Pancreas (tissue), 10 donors: ENCODE measurements around the gene GPR161. TPM values are rescaled to one million over a fixed set of nuclear protein-coding genes. Genes with fewer than 3 reads are reported as not detected.

Source experiments
- ATAC-seq, 4 donors: fragments of 200-7000 bp; cut with Tn5 transposase; one replicate each; pipeline versions ENCODE4 v1.8.0 to v1.9.1; 2020; ENCODE audit warnings: mild to moderate bottlenecking in 4 of 4, moderate library complexity in 4 of 4
- DNase-seq, 6 donors: peaks; one replicate each; pipeline ENCODE4 v3.0.0-alpha.2; 2020
- FAIRE-seq: peaks from 2 replicates; lab custom pipeline; 2012; peaks lifted over from hg19 to GRCh38; lab: Jason Lieb, UNC
- H3K27ac ChIP-seq, 4 donors: fragments of 200-600 bp; sonication (generic); 1 replicate in 3 of 4; 2 replicates in 1 of 4; pipeline versions ENCODE4 v1.5.0 to v1.8.0; 2020
- H3K27me3 ChIP-seq, 4 donors: fragments of 200-600 bp; one replicate each; pipeline ENCODE4 v1.8.0; 2021
- H3K36me3 ChIP-seq, 3 donors: fragments of 200-600 bp; sonication (generic) in 1 of 3; one replicate each; pipeline versions ENCODE4 v1.5.0 to v1.8.0; 2020 to 2021
- H3K4me1 ChIP-seq, 3 donors: fragments of 200-600 bp; one replicate each; pipeline ENCODE4 v1.8.0; 2021
- H3K4me3 ChIP-seq, 4 donors: fragments of 200-600 bp; sonication (generic) in 2 of 4; one replicate each; pipeline versions ENCODE4 v1.5.0 to v1.8.0; 2020 to 2021
- H3K9me3 ChIP-seq, 4 donors: fragments of 200-600 bp; one replicate each; pipeline ENCODE4 v1.8.0; 2021
- CTCF ChIP-seq, 4 donors: fragments of 200-600 bp; sonication (generic) in 3 of 4; IDR thresholded peaks; one replicate each; pipeline versions ENCODE4 v1.5.0 to v1.8.0; 2021; ENCODE audit warnings: antibody characterized with exemption in 4 of 4
- WGBS, 2 donors: extraction: QIAGEN DNeasy Blood & Tissue Kit; methylation state at CpG; one replicate each; pipeline ENCODE4 v1.1.7; 2013; 5-methylcytosine and 5-hydroxymethylcytosine counted together
- intact Hi-C, 3 donors: fragments of 100-400 bp; cut with DNase I; formaldehyde crosslinking; loops; one replicate each; pipeline versions ENCODE4 v1.11.1 to v1.14.2; 2022
- polyA plus RNA-seq, 2 donors: library from polyadenylated mRNA; stranded (reverse); fragments of 200-250 nt; gene quantifications; one replicate each; pipeline ENCODE4 v1.2.3, GENCODE V29; 2013
- total RNA-seq, 6 donors: library from RNA; stranded (reverse); fragmentation: NEBNext Ultra II Directional in 4 of 6; extraction: Animal tissue kit (Norgen Biotek cat#: 25700) in 4 of 6; gene quantifications; one replicate each; pipeline versions ENCODE4 v1.2.1 to v1.2.4, GENCODE V29; 2021 to 2023
- donor health status: healthy with polysubstance abuse.
- donor health status: DM: no; HTN: no; CAD: no; lungs with moderate emphysema.
- donor health status: DM: no; HTN: no; CAD: no.
- donor health status: control.
- donor health status: control.
- donor health status: Bipolar disorder and iron deficiency.
- donor health status: DM: yes; HTN: yes; CAD: no.
- donor health status: DM: no; HTN: no; CAD: no.
- donor health status: DM: no; HTN: no; CAD: no.
- donor health status: DM: yes; HTN: yes; CAD: no.

The GPR161 gene
- total and polyA plus RNA-seq, 8 donors, result 2.5 to 9.7 (median 9.0) TPM

- H3K27ac ChIP-seq, result no peak overlapping the region
- no peak for FAIRE-seq
- H3K9me3 ChIP-seq, result no peaks in the 10 kb centered on the region
- intact Hi-C loops, result no loop called here
- no peaks in the 10 kb centered on the region for H3K27me3 ChIP-seq
- ATAC-seq, result no peak
- H3K4me1 ChIP-seq, result no peaks in the 10 kb centered on the region
- no peak overlapping the region for H3K4me3 ChIP-seq
- DNase-seq, result no peak
- H3K36me3 ChIP-seq, result no peaks in the 10 kb centered on the region
- TF ChIP-seq CTCF (IDR thresholded peaks at IDR 0.05), result no peak
- 65 to 66% methylated on average over 2 of the region's 2 CpGs for WGBS, 2 donors
Observed at GRCh38 chr1:168167806-168168205, 31.1 kb upstream of the GPR161 start.

GRCh38 chr1:168164771-168165170 lies 28.0 kb upstream of the GPR161 start:
- Histone ChIP-seq H3K27me3 (no peaks in the 10 kb centered on the region), H3K4me3 (no peak overlapping the region), H3K36me3 (no peaks in the 10 kb centered on the region), H3K9me3 (no peaks in the 10 kb centered on the region), H3K4me1 (no peaks in the 10 kb centered on the region), H3K27ac (no peak overlapping the region)
- no peak for TF ChIP-seq CTCF (IDR thresholded peaks at IDR 0.05)
- ATAC-seq, result no peak
- no peak for FAIRE-seq
- 79 to 84% methylated on average over 3 of the region's 3 CpGs for WGBS, 2 donors
- intact Hi-C loops, result no loop called here
- DNase-seq, result no peak

GRCh38 chr1:168163670-168164069 lies 26.9 kb upstream of the GPR161 start:
- intact Hi-C loops, result no loop called here
- ATAC-seq (no peak), DNase-seq (no peak), FAIRE-seq (no peak)
- H3K4me3 ChIP-seq, result no peak overlapping the region
- H3K4me1 ChIP-seq, result no peaks in the 10 kb centered on the region
- no peak for TF ChIP-seq CTCF (IDR thresholded peaks at IDR 0.05)
- H3K36me3 ChIP-seq, result no peaks in the 10 kb centered on the region
- H3K9me3 ChIP-seq, result no peaks in the 10 kb centered on the region
- no peaks in the 10 kb centered on the region for H3K27me3 ChIP-seq
- H3K27ac ChIP-seq, result no peak overlapping the region
- 62 to 64% methylated on average over 3 of the region's 3 CpGs for WGBS, 2 donors

- H3K36me3 ChIP-seq, result no peaks in the 10 kb centered on the region
- 52 to 65% methylated on average over 2 of the region's 2 CpGs for WGBS, 2 donors
- ATAC-seq (no peak), FAIRE-seq (no peak), DNase-seq (no peak)
- no peak overlapping the region for H3K27ac ChIP-seq
- no peaks in the 10 kb centered on the region for H3K4me1 ChIP-seq
- intact Hi-C loops, result no loop called here
- H3K27me3 ChIP-seq, result no peaks in the 10 kb centered on the region
- H3K4me3 ChIP-seq, result no peak overlapping the region
- TF ChIP-seq CTCF (IDR thresholded peaks at IDR 0.05), result no peak
- H3K9me3 ChIP-seq, result no peaks in the 10 kb centered on the region
Observed at GRCh38 chr1:168161459-168161858, 24.7 kb upstream of the GPR161 start.

- 97 to 98% methylated on average over 1 of the region's 1 CpG for WGBS, 2 donors
- ATAC-seq (no peak), FAIRE-seq (no peak), DNase-seq (no peak)
- intact Hi-C loops, result no loop called here
- H3K4me3 ChIP-seq, result no peak overlapping the region
- no peaks in the 10 kb centered on the region for H3K27me3 ChIP-seq
- no peak for TF ChIP-seq CTCF (IDR thresholded peaks at IDR 0.05)
- H3K4me1 ChIP-seq, result no peaks in the 10 kb centered on the region
- H3K27ac ChIP-seq, result no peak overlapping the region
- H3K36me3 ChIP-seq, result no peaks in the 10 kb centered on the region
- no peaks in the 10 kb centered on the region for H3K9me3 ChIP-seq
Observed at GRCh38 chr1:168159979-168160378, 23.2 kb upstream of the GPR161 start.
